Duodenal mucosa (tissue), 2 donors: ENCODE results near the gene CNOT3.

Source experiments
- H3K27ac ChIP-seq: one replicate; pipeline ENCODE4 v1.7.0; 2013; ENCODE audit warnings: low read depth, low read length
- H3K27me3 ChIP-seq, 2 donors: one replicate each; pipeline ENCODE4 v1.7.0; 2013; ENCODE audit warnings: low read length in 2 of 2, control low read depth in 1 of 2; ENCODE audit not compliant: insufficient read depth in 2 of 2, control insufficient read depth in 1 of 2
- H3K36me3 ChIP-seq, 2 donors: one replicate each; pipeline ENCODE4 v1.7.0; 2013; ENCODE audit warnings: low read length in 2 of 2, control low read depth in 1 of 2; ENCODE audit not compliant: insufficient read depth in 2 of 2, control insufficient read depth in 1 of 2
- H3K4me1 ChIP-seq, 2 donors: one replicate each; pipeline ENCODE4 v1.7.0; 2013; ENCODE audit warnings: low read length in 2 of 2, control low read depth in 1 of 2; ENCODE audit not compliant: insufficient read depth in 2 of 2, control insufficient read depth in 1 of 2
- H3K4me3 ChIP-seq, 2 donors: one replicate each; pipeline ENCODE4 v1.7.0; 2013; ENCODE audit warnings: low read length in 2 of 2, low read depth in 1 of 2
- H3K9ac ChIP-seq, 2 donors: one replicate each; pipeline ENCODE4 v1.7.0; 2013; ENCODE audit warnings: low read length in 2 of 2, low read depth in 1 of 2
- H3K9me3 ChIP-seq, 2 donors: one replicate each; pipeline ENCODE4 v1.7.0; 2013; ENCODE audit warnings: low read length in 2 of 2, control low read depth in 1 of 2; ENCODE audit not compliant: control insufficient read depth in 1 of 2

Gene CNOT3

DNA sequence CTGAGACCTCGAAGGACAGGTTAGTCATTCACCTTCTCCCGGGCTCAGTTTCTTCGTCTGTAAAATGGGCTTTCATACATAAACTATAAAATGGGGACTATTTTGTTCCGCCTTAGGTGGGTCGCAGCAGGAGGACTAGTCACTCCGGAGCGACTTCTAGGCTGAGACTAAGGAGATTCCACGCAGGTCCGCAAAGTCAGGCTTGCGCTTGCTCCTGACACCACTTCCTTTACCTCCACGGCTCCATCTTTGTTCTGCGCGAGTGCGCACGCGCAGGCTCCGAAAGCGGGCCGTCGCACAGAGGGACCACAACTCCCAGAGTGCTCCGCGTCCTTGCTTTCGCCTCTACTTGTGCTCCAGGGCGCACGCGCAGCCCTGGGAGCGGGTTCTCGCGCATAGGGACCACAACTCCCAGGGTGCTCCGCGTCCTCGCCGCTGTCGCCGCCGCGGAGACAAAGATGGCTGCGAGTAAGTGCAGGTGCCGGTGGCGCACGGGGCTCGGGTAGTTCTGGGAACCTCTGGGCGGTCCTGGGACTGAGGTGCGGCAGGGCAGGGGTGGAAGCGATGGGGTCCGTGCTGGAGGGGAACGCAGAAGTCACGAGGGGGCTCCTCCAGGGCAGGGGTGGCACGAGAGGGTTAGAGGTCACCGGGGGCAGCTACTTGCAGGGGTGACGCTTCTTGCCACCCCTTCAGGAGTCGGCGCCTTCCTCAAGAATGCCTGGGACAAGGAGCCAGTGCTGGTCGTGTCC is 35.0 kb upstream of the CNOT3 start, which contains the start of gene NDUFA3:
TSS of gene NDUFA3 (plus strand) at position 435 of the 749 bp plus-strand sequence. CDS start at position 459, 24 bp downstream.
- Histone ChIP-seq H3K9ac (peak within 1 kb of the TSS; percentile 87 to 99), H3K9me3 (no peaks in the 10 kb centered on the region), H3K4me3 (peak within 1 kb of the TSS; percentile 96 to 99), H3K27ac (peak within 1 kb of the TSS; percentile 30), H3K4me1 (peaks cover 4 to 8% of the 10 kb centered on the region in 2 donors), H3K27me3 (no peaks in the 10 kb centered on the region), H3K36me3 (peaks cover 9 to 20% of the 10 kb centered on the region in 2 donors)

DNA sequence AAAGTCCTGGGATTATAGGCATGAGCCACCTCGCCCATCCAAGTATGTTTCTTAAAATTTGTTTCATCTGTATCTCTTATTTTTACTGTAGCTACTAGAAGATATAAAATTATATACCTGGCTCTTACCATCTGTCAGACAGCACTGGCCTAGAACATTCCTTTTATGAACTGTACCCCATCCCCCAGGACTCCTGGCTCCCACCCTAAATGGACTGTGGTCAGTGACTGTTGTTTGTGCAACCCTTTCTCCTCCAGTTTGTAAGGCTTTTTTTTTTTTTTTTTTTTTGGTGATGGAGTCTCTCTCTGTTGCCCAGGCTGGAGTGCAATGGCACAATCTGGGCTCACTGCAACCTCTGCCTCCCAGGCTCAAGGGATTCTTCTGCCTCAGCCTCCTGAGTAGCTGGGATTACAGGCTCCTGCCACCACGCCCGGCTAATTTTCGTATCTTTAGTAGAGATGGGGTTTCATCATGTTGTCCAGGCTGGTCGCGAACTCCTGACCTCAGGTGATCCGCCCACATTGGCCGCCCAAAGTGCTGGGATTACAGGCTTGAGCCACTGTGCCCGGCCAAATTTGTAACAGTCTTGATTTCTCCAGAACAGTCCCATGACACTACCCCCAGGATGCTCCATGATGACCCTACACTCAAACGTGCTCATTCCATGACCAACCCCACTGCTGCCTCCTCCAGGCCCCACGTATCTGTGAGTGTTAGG is 32.4 kb upstream of the CNOT3 start:
- no peak overlapping the region for H3K9ac ChIP-seq
- H3K36me3 ChIP-seq, result peaks cover 17 to 45% of the 10 kb centered on the region in 2 donors
- no peaks in the 10 kb centered on the region for H3K27me3 ChIP-seq
- H3K9me3 ChIP-seq, result no peaks in the 10 kb centered on the region
- peaks cover 4 to 8% of the 10 kb centered on the region in 2 donors for H3K4me1 ChIP-seq
- H3K27ac ChIP-seq, result no peak overlapping the region
- H3K4me3 ChIP-seq, result no peak overlapping the region

- H3K4me1 ChIP-seq, result peaks cover 4 to 8% of the 10 kb centered on the region in 2 donors
- H3K4me3 ChIP-seq, result no peak overlapping the region
- H3K36me3 ChIP-seq, result peaks cover 17 to 51% of the 10 kb centered on the region in 2 donors
- H3K27me3 ChIP-seq, result no peaks in the 10 kb centered on the region
- H3K9ac ChIP-seq, result no peak overlapping the region
- no peaks in the 10 kb centered on the region for H3K9me3 ChIP-seq
- H3K27ac ChIP-seq, result no peak overlapping the region
These were observed 31.8 kb upstream of the CNOT3 start for GRCh38 chr19:54105796-54106195.

DNA sequence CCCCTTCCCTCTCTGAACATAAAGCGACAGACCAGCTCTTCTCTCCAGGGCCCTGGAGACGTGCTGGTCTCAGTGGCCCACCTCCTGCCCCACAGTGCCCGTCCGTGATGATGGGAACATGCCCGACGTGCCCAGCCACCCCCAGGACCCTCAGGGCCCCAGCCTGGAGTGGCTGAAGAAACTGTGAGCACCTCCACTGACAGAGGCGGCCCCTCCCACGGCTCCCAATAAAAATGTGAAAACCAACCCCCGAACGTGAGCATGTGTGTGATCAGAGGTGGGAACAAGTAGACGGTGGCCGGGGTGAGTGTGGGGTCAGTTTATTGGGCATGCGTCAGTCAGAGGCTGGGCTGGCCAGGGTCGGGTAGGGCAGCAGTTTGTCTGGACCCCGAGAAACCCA is 30.8 kb upstream of the CNOT3 start:
- H3K4me1 ChIP-seq, result peaks cover 4 to 8% of the 10 kb centered on the region in 2 donors
- H3K36me3 ChIP-seq, result peaks cover 17 to 54% of the 10 kb centered on the region in 2 donors
- no peaks in the 10 kb centered on the region for H3K27me3 ChIP-seq
- no peaks in the 10 kb centered on the region for H3K9me3 ChIP-seq
- H3K4me3 ChIP-seq, result no peak overlapping the region
- no peak overlapping the region for H3K9ac ChIP-seq
- no peak overlapping the region for H3K27ac ChIP-seq

- peaks cover 17 to 54% of the 10 kb centered on the region in 2 donors for H3K36me3 ChIP-seq
- H3K9ac ChIP-seq, result no peak overlapping the region
- H3K4me3 ChIP-seq, result no peak overlapping the region
- no peaks in the 10 kb centered on the region for H3K27me3 ChIP-seq
- peaks cover 4 to 8% of the 10 kb centered on the region in 2 donors for H3K4me1 ChIP-seq
- H3K27ac ChIP-seq, result no peak overlapping the region
- H3K9me3 ChIP-seq, result no peaks in the 10 kb centered on the region
These were observed 29.6 kb upstream of the CNOT3 start for GRCh38 chr19:54107876-54108490.

DNA sequence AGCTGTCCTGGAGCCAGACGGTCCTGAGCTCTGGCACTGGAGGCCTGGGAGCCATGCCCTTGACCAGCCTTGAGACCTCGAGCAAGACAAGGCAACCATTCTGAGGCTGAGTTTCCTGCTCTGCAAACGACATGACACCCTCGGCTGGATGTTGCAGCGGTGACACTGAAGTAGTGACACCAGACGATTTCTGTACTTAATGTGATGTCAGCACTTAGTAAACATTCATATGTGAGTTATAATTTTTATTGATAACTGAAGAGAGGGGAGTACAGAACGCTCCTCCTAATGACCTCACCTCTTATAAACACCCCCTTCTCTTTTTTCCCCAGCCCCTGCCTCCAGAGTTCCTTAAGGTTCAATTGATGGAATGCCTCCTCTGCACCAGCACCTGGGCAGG is 29.1 kb upstream of the CNOT3 start:
- Histone ChIP-seq H3K4me3 (no peak overlapping the region), H3K27me3 (no peaks in the 10 kb centered on the region), H3K9ac (no peak overlapping the region), H3K27ac (no peak overlapping the region), H3K9me3 (no peaks in the 10 kb centered on the region), H3K36me3 (peaks cover 17 to 54% of the 10 kb centered on the region in 2 donors), H3K4me1 (peaks cover under 1 to 2% of the 10 kb centered on the region in 2 donors)

GRCh38 chr19:54109651-54110050 is 27.9 kb upstream of the CNOT3 start:
- Histone ChIP-seq H3K9me3 (no peaks in the 10 kb centered on the region), H3K27me3 (no peaks in the 10 kb centered on the region), H3K9ac (no peak overlapping the region), H3K4me1 (peaks cover 7 to 9% of the 10 kb centered on the region in 2 donors), H3K4me3 (no peak overlapping the region), H3K27ac (no peak overlapping the region), H3K36me3 (peaks cover 17 to 54% of the 10 kb centered on the region in 2 donors)

- H3K27me3 ChIP-seq, result no peaks in the 10 kb centered on the region
- H3K27ac ChIP-seq, result no peak overlapping the region
- H3K4me1 ChIP-seq, result peaks cover 8 to 19% of the 10 kb centered on the region in 2 donors
- peaks cover under 1 to 30% of the 10 kb centered on the region in 2 donors for H3K36me3 ChIP-seq
- peak overlapping the region; percentile 84 to 95 for H3K4me3 ChIP-seq
- peak overlapping the region; percentile 61 to 71 for H3K9ac ChIP-seq
- no peaks in the 10 kb centered on the region for H3K9me3 ChIP-seq
These were observed 23.0 kb upstream of the CNOT3 start for GRCh38 chr19:54114340-54115108.

- Histone ChIP-seq H3K27me3 (no peaks in the 10 kb centered on the region), H3K4me3 (peak within 1 kb of the TSS; percentile 84 to 95), H3K9ac (peak within 1 kb of the TSS; percentile 64 to 71), H3K36me3 (peaks cover 3 to 30% of the 10 kb centered on the region in 2 donors), H3K9me3 (no peaks in the 10 kb centered on the region), H3K4me1 (peaks cover 8 to 19% of the 10 kb centered on the region in 2 donors), H3K27ac (peak within 1 kb of the TSS; percentile 91)
These were observed 22.2 kb upstream of the CNOT3 start, which contains the start of the genes PRPF31 and TFPT for GRCh38 chr19:54115109-54116063. TSS of gene PRPF31 (plus strand) at chr19:54115754. CDS start at chr19:54118279, 2,525 bp downstream. TSS of gene TFPT (minus strand) at chr19:54115657. CDS start at chr19:54115269, 388 bp downstream.
